ENCODE data around the gene ZNF428.
A peak's percentile ranks its signal among the peaks of the same experiment; 100 is the strongest.

The ZNF428 gene

DNA sequence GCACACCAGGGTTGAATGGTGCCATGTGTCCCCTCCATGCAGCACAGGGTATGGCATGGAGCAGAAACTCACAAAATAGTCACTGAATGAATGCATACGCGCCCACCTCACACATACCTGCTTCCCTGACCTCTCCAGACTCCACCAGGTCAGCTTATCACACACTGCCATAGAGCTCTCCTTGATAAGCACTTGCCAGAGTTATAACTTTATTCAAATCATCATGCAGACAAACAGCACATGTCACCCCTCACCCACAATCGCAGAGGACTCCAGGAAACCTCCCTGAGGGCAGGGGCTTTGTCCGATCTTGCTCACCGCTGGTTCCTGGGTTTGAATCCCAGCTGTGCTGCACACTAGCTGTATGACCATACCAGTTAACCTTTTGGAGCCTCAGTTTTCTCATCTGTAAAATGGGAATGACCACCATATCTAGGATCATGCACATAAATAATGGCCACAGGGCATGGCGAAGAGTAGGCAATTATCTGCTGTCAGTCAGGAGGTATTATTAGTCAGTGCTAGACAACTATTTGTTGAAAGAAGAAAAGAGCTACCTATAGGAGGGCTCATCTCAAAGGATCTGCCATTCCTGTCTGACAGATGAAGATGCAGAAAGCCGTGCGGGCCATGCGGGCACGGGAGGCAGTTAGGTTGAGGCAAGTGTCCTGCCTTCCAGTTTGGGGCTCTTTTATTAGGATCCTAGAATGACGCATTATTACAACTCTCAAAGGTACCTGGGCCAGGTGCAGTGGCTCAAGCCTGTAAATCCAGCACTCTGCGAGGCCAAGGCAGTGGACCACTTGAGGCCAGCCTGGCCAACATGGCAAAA, 58.1 kb downstream of the ZNF428 start:
- DNase-seq = no peak

DNA sequence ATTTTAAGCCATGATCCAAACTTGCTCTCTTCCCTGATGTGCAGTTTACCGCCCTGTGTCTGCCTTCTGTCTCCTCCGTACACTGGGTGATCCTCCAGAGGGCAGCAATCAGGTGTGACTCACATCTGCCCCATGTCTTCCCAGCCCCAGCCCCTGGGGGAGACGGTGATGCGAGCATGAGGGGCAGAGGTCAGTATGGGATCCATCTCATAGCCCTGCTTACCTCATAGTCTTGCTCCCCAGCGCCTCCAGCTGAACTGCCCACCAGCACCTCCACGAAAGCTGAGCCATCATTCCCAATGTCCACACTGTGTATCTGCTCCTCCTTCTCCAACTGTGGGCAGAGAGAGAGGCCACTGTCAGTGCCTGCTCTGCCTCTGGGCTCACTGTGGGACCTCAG, 58.7 kb downstream of the ZNF428 start:
- DNase-seq = peak; percentile 37
